ENCODE data around the gene COX7B2. TPM values are rescaled to one million over a fixed set of nuclear protein-coding genes. Genes with fewer than 3 reads are reported as not detected.

Gene COX7B2
- total RNA-seq, 1 experiment from 2014 or later: not detected

DNA sequence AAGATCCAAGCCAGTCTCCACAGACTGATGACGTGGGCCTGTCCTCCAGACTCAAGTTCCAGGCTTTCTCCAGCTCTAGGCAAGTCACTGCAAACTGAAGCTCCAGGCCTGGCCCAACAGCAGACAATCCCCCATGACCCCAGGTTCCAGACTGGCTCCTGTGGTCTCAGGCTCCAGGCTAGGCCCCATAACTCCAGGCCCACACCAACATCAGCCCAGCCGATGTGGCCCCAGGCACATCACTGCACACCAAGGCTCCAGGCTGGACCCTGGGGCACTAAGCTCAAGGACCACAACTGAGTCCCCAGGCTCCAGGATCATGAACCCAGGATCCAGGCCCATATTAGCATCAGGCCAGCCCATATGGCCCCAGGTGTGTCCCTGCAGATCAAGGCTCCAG lies 143.6 kb downstream of the COX7B2 start:
- Histone ChIP-seq H3K4me3 (no peak overlapping the region), H3K27ac (no peak overlapping the region), H3K27me3 (replicated peaks) (no peaks in the 10 kb centered on the region), H3K36me3 (no peaks in the 10 kb centered on the region), H3K9me3 (replicated peaks) (no peaks in the 10 kb centered on the region), H3K4me1 (replicated peaks) (no peaks in the 10 kb centered on the region)
- DNase-seq (ENCODE audit: low read depth in 1 of 2, low spot score in 2 of 2): no peak

DNA sequence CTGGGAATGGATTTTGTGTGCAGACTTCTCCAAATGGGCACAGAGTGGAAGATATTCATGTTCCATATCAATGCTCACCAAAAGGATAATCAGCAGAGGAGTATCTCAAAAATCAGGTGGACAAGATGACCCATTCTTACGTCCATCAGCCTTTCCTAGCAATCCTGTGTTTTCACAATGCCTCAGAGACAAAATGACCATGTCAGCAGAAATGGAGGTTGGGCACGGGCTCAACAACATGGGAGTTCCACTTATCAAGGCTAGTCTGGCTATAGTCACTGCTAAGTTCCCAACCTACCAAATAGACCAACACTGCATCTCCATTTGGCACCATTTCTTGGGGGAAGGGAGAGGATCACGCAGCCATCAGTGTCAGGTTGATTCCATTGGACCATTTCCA lies 179.0 kb downstream of the COX7B2 start:
- Histone ChIP-seq H3K4me1 (replicated peaks) (no peaks in the 10 kb centered on the region), H3K9me3 (replicated peaks) (no peaks in the 10 kb centered on the region), H3K27ac (no peak overlapping the region), H3K36me3 (no peaks in the 10 kb centered on the region), H3K4me3 (no peak overlapping the region), H3K27me3 (replicated peaks) (no peaks in the 10 kb centered on the region)
- DNase-seq (ENCODE audit: low read depth in 1 of 2, low spot score in 2 of 2): no peak

DNA sequence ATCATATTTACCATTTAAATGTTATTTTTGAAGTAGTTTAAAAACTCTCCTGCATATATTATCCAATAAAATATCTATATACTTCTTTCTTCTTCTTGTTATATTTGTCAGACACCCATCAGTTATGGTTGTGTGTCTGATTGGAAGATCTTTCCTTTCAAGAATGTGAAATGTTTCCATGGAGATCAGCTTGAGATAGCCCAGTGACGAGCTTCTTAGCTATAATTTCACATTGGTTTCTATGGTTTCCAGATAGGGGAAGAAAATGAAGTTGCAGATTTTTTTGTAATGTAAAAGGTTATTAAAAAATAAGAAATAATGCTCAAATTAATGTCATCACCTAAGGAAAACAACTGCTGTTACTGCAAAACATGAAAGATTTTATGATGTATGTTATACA lies 189.0 kb downstream of the COX7B2 start:
- H3K4me3 ChIP-seq: no peak overlapping the region
- H3K27me3 ChIP-seq (replicated peaks): no peaks in the 10 kb centered on the region
- DNase-seq (ENCODE audit: low read depth in 1 of 2, low spot score in 2 of 2): no peak
- H3K27ac ChIP-seq: no peak overlapping the region
- H3K4me1 ChIP-seq (replicated peaks): no peaks in the 10 kb centered on the region
- H3K36me3 ChIP-seq: no peaks in the 10 kb centered on the region
- no peaks in the 10 kb centered on the region for H3K9me3 ChIP-seq (replicated peaks)

DNA sequence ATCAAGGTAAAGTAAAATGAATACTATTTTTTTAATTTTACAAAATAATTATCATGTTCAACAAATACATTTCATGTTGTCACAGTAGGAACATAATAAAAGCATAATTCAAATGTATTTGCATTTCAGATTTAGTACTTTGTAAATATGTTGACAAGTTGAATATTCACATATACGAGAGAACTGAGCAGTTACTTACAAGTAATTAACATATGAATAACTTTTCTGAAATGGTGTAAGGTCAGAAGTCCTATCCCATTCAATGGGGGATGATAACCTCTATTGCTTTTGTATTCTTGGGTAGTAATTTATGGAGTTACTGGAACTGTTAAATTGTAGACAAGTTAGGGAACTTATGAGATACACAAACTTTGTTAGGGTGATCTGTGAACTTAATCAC lies 191.1 kb downstream of the COX7B2 start:
- Histone ChIP-seq H3K27me3 (replicated peaks) (no peaks in the 10 kb centered on the region), H3K36me3 (no peaks in the 10 kb centered on the region), H3K4me1 (replicated peaks) (no peaks in the 10 kb centered on the region), H3K9me3 (replicated peaks) (no peaks in the 10 kb centered on the region), H3K27ac (no peak overlapping the region), H3K4me3 (no peak overlapping the region)
- no peak for DNase-seq (ENCODE audit: low read depth in 1 of 2, low spot score in 2 of 2)

DNA sequence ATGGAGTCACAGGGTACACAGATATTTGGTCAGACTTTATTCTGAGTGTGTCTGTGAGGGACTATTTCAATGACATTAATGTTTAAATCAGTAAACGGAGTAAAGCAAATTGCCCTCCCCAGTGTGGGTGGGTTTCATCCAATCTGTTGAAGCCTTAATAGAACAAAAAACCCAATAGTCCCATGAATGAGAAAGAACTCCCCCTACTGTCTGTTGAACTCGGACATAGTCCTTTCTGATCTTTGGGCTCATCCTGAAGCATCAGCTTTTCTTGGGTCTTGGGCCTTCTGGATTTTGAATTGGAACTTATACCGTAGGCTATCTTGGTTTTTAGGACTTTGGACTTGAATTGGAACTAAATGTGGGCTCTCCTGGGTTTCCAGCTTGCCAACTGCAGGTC lies 193.6 kb downstream of the COX7B2 start:
- H3K4me3 ChIP-seq: no peak overlapping the region
- no peaks in the 10 kb centered on the region for H3K4me1 ChIP-seq (replicated peaks)
- H3K36me3 ChIP-seq: no peaks in the 10 kb centered on the region
- H3K27ac ChIP-seq: no peak overlapping the region
- DNase-seq (ENCODE audit: low read depth in 1 of 2, low spot score in 2 of 2): no peak
- no peaks in the 10 kb centered on the region for H3K27me3 ChIP-seq (replicated peaks)
- no peaks in the 10 kb centered on the region for H3K9me3 ChIP-seq (replicated peaks)

DNA sequence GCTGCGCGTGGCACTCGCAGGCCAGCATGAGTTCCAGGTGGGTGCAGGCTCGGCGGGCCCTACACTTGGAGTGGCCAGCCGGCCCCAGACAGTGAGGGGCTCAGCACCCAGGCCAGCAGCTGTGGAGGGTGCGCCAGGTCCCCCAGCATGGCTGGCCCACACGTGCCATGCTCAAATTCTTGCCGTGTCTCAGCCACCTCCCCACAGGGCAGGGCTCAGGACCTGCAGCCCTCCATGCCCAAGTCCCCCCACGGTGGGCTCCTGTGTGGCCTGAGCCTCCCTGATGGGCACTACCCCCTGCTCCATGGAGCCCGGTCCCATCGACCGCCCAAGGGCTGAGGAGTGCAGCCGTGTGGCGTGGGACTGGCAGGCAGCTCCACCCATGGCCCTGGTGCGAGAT lies 210.2 kb downstream of the COX7B2 start:
- Histone ChIP-seq H3K4me3 (no peak overlapping the region), H3K4me1 (replicated peaks) (no peaks in the 10 kb centered on the region), H3K27ac (no peak overlapping the region), H3K9me3 (replicated peaks) (no peaks in the 10 kb centered on the region), H3K36me3 (no peaks in the 10 kb centered on the region), H3K27me3 (replicated peaks) (no peaks in the 10 kb centered on the region)
- DNase-seq (ENCODE audit: low read depth in 1 of 2, low spot score in 2 of 2): no peak

Other genes with a start within 250 kb of the COX7B2 start
- not detected in 2 replicates for gene GABRA4, start 84.3 kb upstream of the COX7B2 start, total RNA-seq (2014; rRNA removed; shearing (Covaris generic))
- not detected in 2 replicates for gene GABRB1, start 122.3 kb upstream of the COX7B2 start, total RNA-seq (2014; rRNA removed; shearing (Covaris generic))